GM19397 (cell line): ENCODE measurements around the gene PACC1.
"Not testable (repeated sequence)": the region's sequence is repeated elsewhere in the genome, so short reads cannot be mapped to it uniquely, and the experiment has no call there.

Source experiments
- ATAC-seq: cut with Tn5 transposase; IDR thresholded peaks from one replicate; pipeline ENCODE4 v1.9.1; 2021; ENCODE audit warnings: mild to moderate bottlenecking, moderate library complexity; ENCODE audit not compliant: unreplicated experiment

PACC1 gene

GRCh38 chr1:212397171-212397570 is 17.5 kb downstream of the PACC1 start:
- no peak for ATAC-seq

GRCh38 chr1:212396638-212397037 is 18.0 kb downstream of the PACC1 start:
- ATAC-seq: no peak

GRCh38 chr1:212395678-212396437 is 18.8 kb downstream of the PACC1 start:
- not testable (repeated sequence) for ATAC-seq

- ATAC-seq: no peak
Observed at GRCh38 chr1:212388985-212389716, 25.5 kb downstream of the PACC1 start.

- no peak for ATAC-seq
Observed at GRCh38 chr1:212386029-212386428, 28.7 kb downstream of the PACC1 start.

GRCh38 chr1:212381397-212382035 is 33.2 kb downstream of the PACC1 start:
- no peak for ATAC-seq

- ATAC-seq: no peak
Observed at GRCh38 chr1:212379366-212379765, 35.3 kb downstream of the PACC1 start.

GRCh38 chr1:212377644-212378043 is 37.0 kb downstream of the PACC1 start:
- no peak for ATAC-seq

GRCh38 chr1:212375986-212376385 is 38.7 kb downstream of the PACC1 start:
- no peak for ATAC-seq

GRCh38 chr1:212368073-212368484 is 46.6 kb downstream of the PACC1 start:
- peak; percentile 71 for ATAC-seq

GRCh38 chr1:212367474-212368072 is 47.1 kb downstream of the PACC1 start:
- ATAC-seq: no peak

- ATAC-seq: no peak
Observed at GRCh38 chr1:212366901-212367300, 47.8 kb downstream of the PACC1 start.

- ATAC-seq: no peak
Observed at GRCh38 chr1:212364985-212365384, 49.7 kb downstream of the PACC1 start.

- no peak for ATAC-seq
Observed at GRCh38 chr1:212359794-212360479, 54.7 kb downstream of the PACC1 start.

- ATAC-seq: no peak
Observed at GRCh38 chr1:212355230-212355969, 59.3 kb downstream of the PACC1 start.

- ATAC-seq: no peak
Observed at GRCh38 chr1:212354464-212354863, 60.2 kb downstream of the PACC1 start.

- ATAC-seq: no peak
Observed at GRCh38 chr1:212353181-212353580, 61.5 kb downstream of the PACC1 start.

- ATAC-seq: no peak
Observed at GRCh38 chr1:212351588-212352362, 62.9 kb downstream of the PACC1 start.

- no peak for ATAC-seq
Observed at GRCh38 chr1:212346601-212347000, 68.1 kb downstream of the PACC1 start.
